Measurements from ENCODE around the gene HSH2D. TPM values are rescaled to one million over a fixed set of nuclear protein-coding genes. Genes with fewer than 3 reads are reported as not detected.

The HSH2D gene
- total and polyA plus RNA-seq, 9 donors = 0.20 to 1.3 (median 0.31) TPM

DNA sequence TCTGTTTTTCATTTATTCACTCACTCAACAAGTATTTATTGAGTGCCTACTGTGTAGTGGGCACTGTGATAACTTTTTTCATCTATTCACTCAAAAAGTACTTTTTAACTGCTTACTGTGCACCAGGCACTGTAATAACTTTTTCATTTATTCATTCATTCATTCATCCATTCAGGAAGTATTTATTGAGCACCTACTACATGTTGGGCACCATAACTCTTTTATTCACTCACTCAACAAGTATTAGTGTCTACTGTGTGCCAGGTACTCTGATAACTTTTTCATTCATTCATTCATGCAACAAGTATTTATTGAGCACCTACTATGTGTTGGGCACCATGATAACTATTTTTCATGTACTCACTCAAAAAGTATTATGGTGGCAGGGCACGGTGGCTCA is 22.9 kb downstream of the HSH2D start:
- H3K9me3 ChIP-seq = no peaks in the 10 kb centered on the region
- H3K27ac ChIP-seq = no peak overlapping the region
- no peak overlapping the region for H3K4me3 ChIP-seq
- TF ChIP-seq POLR2A (IDR thresholded peaks at IDR 0.05) (no peak), EP300 (IDR thresholded peaks at IDR 0.05) (no peak)
- TF ChIP-seq, protein P1, sequence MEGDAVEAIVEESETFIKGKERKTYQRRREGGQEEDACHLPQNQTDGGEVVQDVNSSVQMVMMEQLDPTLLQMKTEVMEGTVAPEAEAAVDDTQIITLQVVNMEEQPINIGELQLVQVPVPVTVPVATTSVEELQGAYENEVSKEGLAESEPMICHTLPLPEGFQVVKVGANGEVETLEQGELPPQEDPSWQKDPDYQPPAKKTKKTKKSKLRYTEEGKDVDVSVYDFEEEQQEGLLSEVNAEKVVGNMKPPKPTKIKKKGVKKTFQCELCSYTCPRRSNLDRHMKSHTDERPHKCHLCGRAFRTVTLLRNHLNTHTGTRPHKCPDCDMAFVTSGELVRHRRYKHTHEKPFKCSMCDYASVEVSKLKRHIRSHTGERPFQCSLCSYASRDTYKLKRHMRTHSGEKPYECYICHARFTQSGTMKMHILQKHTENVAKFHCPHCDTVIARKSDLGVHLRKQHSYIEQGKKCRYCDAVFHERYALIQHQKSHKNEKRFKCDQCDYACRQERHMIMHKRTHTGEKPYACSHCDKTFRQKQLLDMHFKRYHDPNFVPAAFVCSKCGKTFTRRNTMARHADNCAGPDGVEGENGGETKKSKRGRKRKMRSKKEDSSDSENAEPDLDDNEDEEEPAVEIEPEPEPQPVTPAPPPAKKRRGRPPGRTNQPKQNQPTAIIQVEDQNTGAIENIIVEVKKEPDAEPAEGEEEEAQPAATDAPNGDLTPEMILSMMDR (IDR thresholded peaks at IDR 0.05) = no peak
- DNase-seq = no peak
- no peaks in the 10 kb centered on the region for H3K36me3 ChIP-seq
- H3K27me3 ChIP-seq = no peaks in the 10 kb centered on the region
- WGBS, 3 donors = 86 to 100% (median 97%) methylated on average over 1 of the region's 1 CpG
- intact Hi-C loops (cut with DNase I) = no loop called here
- no peaks in the 10 kb centered on the region for H3K4me1 ChIP-seq (ENCODE audit: insufficient read depth)

DNA sequence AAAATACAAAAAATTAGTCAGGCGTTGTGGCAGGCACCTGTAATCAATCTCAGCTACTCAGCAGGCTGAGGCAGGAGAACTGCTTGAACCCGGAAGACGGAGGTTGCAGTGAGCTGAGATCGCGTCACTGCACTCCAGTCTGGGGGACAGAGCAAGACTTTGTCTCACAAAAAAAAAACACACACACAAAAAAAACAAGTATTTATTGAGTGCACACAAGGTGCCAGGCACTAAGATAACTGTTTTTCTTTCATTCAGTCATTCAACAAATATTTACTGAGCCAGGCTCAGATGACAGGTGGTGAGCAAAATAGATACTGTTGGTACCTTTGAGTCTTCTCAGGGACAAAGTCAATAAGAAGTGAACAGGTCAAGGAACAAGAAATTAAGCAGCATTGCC is 23.6 kb downstream of the HSH2D start:
- WGBS, 3 donors = 82 to 92% (median 92%) methylated on average over 5 of the region's 5 CpGs
- no peak for DNase-seq
- no peaks in the 10 kb centered on the region for H3K9me3 ChIP-seq

DNA sequence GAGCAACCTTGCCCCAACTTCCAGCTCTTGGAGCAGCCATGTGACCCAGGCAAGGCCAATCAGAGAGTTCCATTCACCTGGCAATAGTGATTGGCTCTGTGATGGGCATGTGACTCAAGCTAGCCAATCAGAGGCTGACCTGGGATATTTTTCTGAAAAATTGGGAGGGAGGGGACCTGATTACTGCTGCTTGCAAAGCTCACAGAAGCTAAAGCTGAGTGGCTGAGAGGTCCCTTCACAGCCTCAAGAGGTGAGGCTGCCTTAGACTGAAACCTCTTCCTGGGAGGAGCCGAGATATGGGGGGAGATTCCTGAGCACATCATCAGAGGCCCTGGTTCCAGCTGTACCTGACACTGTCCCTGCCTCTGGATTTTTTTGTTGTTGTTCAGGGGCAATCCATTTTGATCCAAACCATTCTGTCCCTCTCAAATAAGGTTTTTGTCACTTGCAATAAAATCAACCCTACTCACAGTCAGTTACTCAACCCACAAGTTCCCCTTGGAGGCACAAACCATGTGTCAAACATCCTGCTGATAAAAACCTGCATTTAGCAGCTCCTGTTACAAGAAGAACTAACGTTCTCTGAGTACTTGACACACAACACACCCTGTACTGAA is 25.1 kb downstream of the HSH2D start:
- Histone ChIP-seq H3K36me3 (no peaks in the 10 kb centered on the region), H3K9me3 (no peaks in the 10 kb centered on the region), H3K4me3 (no peak overlapping the region), H3K27ac (no peak overlapping the region), H3K27me3 (no peaks in the 10 kb centered on the region), H3K4me1 (ENCODE audit: insufficient read depth) (no peaks in the 10 kb centered on the region)
- WGBS, 3 donors = 53 to 57% (median 57%) methylated on average over 2 of the region's 2 CpGs
- intact Hi-C loops (cut with DNase I) = no loop called here
- DNase-seq = no peak
- TF ChIP-seq POLR2A (IDR thresholded peaks at IDR 0.05) (no peak), EP300 (IDR thresholded peaks at IDR 0.05) (no peak)
- TF ChIP-seq, protein P1 (IDR thresholded peaks at IDR 0.05) = no peak

More for the DNA sequence above, 23.6 kb downstream of the HSH2D start:
- no peak overlapping the region for H3K27ac ChIP-seq
- intact Hi-C loops (cut with DNase I) = no loop called here
- TF ChIP-seq, protein P1 (IDR thresholded peaks at IDR 0.05) = no peak
- TF ChIP-seq POLR2A (IDR thresholded peaks at IDR 0.05) (no peak), EP300 (IDR thresholded peaks at IDR 0.05) (no peak)
- no peaks in the 10 kb centered on the region for H3K27me3 ChIP-seq
- no peaks in the 10 kb centered on the region for H3K4me1 ChIP-seq (ENCODE audit: insufficient read depth)
- H3K4me3 ChIP-seq = no peak overlapping the region
- H3K36me3 ChIP-seq = no peaks in the 10 kb centered on the region

DNA sequence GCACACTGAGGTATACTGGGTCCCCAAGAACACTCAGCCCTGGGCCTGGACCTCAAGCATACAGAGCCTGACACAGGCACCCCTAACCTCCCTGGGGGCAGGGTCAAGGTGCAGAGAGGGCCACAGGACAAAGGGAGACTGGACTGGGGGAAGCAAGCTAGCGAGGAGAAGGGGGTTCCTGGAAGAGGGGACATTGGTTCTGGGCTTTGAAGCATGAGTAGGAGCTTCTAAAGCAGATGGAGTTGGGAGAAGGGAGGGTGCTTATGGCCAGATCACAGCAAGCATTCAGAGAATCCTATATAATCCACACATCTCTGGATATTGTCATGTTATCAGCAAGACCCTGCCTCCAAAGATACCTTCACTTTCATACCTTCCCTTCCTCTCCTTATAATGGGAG is 26.6 kb downstream of the HSH2D start:
- no peak for TF ChIP-seq POLR2A (IDR thresholded peaks at IDR 0.05)
- TF ChIP-seq, protein P1 (IDR thresholded peaks at IDR 0.05) = no peak
- TF ChIP-seq EP300 (IDR thresholded peaks at IDR 0.05) = no peak
- intact Hi-C loops (cut with DNase I) = no loop called here
- H3K36me3 ChIP-seq = no peaks in the 10 kb centered on the region
- DNase-seq = no peak
- H3K4me1 ChIP-seq (ENCODE audit: insufficient read depth) = no peaks in the 10 kb centered on the region
- H3K4me3 ChIP-seq = no peak overlapping the region
- no peaks in the 10 kb centered on the region for H3K9me3 ChIP-seq
- no peaks in the 10 kb centered on the region for H3K27me3 ChIP-seq
- WGBS, 3 donors = 61 to 81% (median 67%) methylated on average over 1 of the region's 1 CpG
- H3K27ac ChIP-seq = no peak overlapping the region

All from ovary (tissue), 9 donors.